H9 (cell line): ENCODE measurements around the gene RRBP1. TPM values are rescaled to one million over a fixed set of nuclear protein-coding genes. Genes with fewer than 3 reads are reported as not detected.

ENCODE experiments used
- DNase-seq: peaks from one replicate; pipeline ENCODE4 v3.0.0-alpha.2; 2017
- H2AFZ ChIP-seq: one replicate; pipeline ENCODE4 v1.6.1; 2013; ENCODE audit warnings: mild to moderate bottlenecking, low read length, control low read depth, moderate library complexity
- H2AK5ac ChIP-seq: 2 replicates; pipeline ENCODE4 v1.6.1; 2013; ENCODE audit warnings: low read length, control low read depth, mixed read lengths; ENCODE audit not compliant: insufficient read length
- H2BK120ac ChIP-seq: one replicate; pipeline ENCODE4 v1.6.1; 2013; ENCODE audit warnings: low read depth, mild to moderate bottlenecking, low read length, control low read depth, inconsistent platforms; ENCODE audit not compliant: poor library complexity, severe bottlenecking
- H2BK12ac ChIP-seq: 2 replicates; pipeline ENCODE4 v1.6.1; 2013; ENCODE audit warnings: low read length, control low read depth, mixed read lengths, low read depth; ENCODE audit not compliant: insufficient read length
- H2BK15ac ChIP-seq: 2 replicates; pipeline ENCODE4 v1.6.1; 2013; ENCODE audit warnings: low read depth, low read length, control low read depth
- H2BK20ac ChIP-seq: one replicate; pipeline ENCODE4 v1.6.1; 2013; ENCODE audit warnings: low read depth, mild to moderate bottlenecking, low read length, control low read depth, inconsistent platforms; ENCODE audit not compliant: poor library complexity, severe bottlenecking
- H2BK5ac ChIP-seq: 2 replicates; pipeline ENCODE4 v1.6.1; 2013; ENCODE audit warnings: low read length, control low read depth, mixed read lengths; ENCODE audit not compliant: insufficient read length
- H3K14ac ChIP-seq: 2 replicates; pipeline ENCODE4 v1.6.1; 2013; ENCODE audit warnings: low read length, control low read depth; ENCODE audit not compliant: insufficient read depth
- H3K18ac ChIP-seq: 2 replicates; pipeline ENCODE4 v1.6.1; 2013; ENCODE audit warnings: low read depth, mild to moderate bottlenecking, mixed read lengths, low read length, control low read depth; ENCODE audit not compliant: insufficient read length
- H3K23ac ChIP-seq: 2 replicates; pipeline ENCODE4 v1.6.1; 2013; ENCODE audit warnings: low read length, control low read depth, mixed read lengths, low read depth; ENCODE audit not compliant: insufficient read length
- H3K23me2 ChIP-seq: 2 replicates; pipeline ENCODE4 v1.6.1; 2013; ENCODE audit warnings: low read depth, mild to moderate bottlenecking, mixed read lengths, low read length, control low read depth; ENCODE audit not compliant: insufficient read length, poor library complexity, severe bottlenecking
- H3K27ac ChIP-seq: 2 replicates; pipeline ENCODE4 v1.5.1; 2013; ENCODE audit warnings: low read length, control low read depth, mixed read lengths, low read depth; ENCODE audit not compliant: insufficient read length
- H3K27me3 ChIP-seq: 2 replicates; pipeline ENCODE4 v1.6.1; 2013; ENCODE audit warnings: low read length, control low read depth, inconsistent platforms; ENCODE audit not compliant: insufficient read depth
- H3K4ac ChIP-seq: 2 replicates; pipeline ENCODE4 v1.6.1; 2013; ENCODE audit warnings: low read depth, mild to moderate bottlenecking, control low read depth, inconsistent platforms, low read length, moderate library complexity
- H3K4me1 ChIP-seq: 2 replicates; pipeline ENCODE4 v1.6.1; 2013; ENCODE audit warnings: low read length, control low read depth, inconsistent platforms; ENCODE audit not compliant: insufficient read depth
- H3K4me2 ChIP-seq: 2 replicates; pipeline ENCODE4 v1.6.1; 2013; ENCODE audit warnings: low read length, control low read depth, mixed read lengths; ENCODE audit not compliant: insufficient read length, insufficient read depth
- H3K56ac ChIP-seq: 2 replicates; pipeline ENCODE4 v1.6.1; 2013; ENCODE audit warnings: low read depth, mild to moderate bottlenecking, mixed read lengths, low read length, control low read depth; ENCODE audit not compliant: insufficient read length
- H3K79me1 ChIP-seq: 2 replicates; pipeline ENCODE4 v1.6.1; 2013; ENCODE audit warnings: low read depth, mild to moderate bottlenecking, moderate library complexity, low read length, control low read depth, inconsistent platforms; ENCODE audit not compliant: insufficient read depth, poor library complexity, severe bottlenecking
- H3K79me2 ChIP-seq: 2 replicates; pipeline ENCODE4 v1.6.1; 2013; ENCODE audit warnings: low read length, control low read depth, inconsistent platforms; ENCODE audit not compliant: insufficient read depth
- H3K9ac ChIP-seq: 2 replicates; pipeline ENCODE4 v1.6.1; 2013; ENCODE audit warnings: low read length, control low read depth, mixed read lengths; ENCODE audit not compliant: insufficient read length; ENCODE audit errors: extremely low read depth
- H3K9me3 ChIP-seq: one replicate; pipeline ENCODE4 v1.6.1; 2013; ENCODE audit warnings: low read depth, low read length, inconsistent platforms; ENCODE audit not compliant: control insufficient read depth
- H3T11ph ChIP-seq: one replicate; pipeline ENCODE4 v1.6.1; 2013; ENCODE audit warnings: mild to moderate bottlenecking, low read length, control low read depth, inconsistent platforms
- H4K20me1 ChIP-seq: one replicate; pipeline ENCODE4 v1.6.1; 2013; ENCODE audit not compliant: control insufficient read depth, insufficient read length, insufficient read depth
- H4K5ac ChIP-seq: 2 replicates; pipeline ENCODE4 v1.6.1; 2013; ENCODE audit warnings: low read depth, mild to moderate bottlenecking, mixed read lengths, low read length, control low read depth; ENCODE audit not compliant: insufficient read length
- H4K8ac ChIP-seq: replicated peaks from 2 replicates; pipeline ENCODE4 v1.6.1; 2013; ENCODE audit warnings: low read length, control low read depth, mixed read lengths, low read depth; ENCODE audit not compliant: insufficient read length
- H4K91ac ChIP-seq: 2 replicates; pipeline ENCODE4 v1.6.1; 2013; ENCODE audit warnings: low read depth, mild to moderate bottlenecking, moderate library complexity, mixed read lengths, low read length, control low read depth; ENCODE audit not compliant: insufficient read length
- H3K27ac Mint-ChIP-seq, 3 experiments: 2 replicates in 2 of 3; 3 replicates in 1 of 3; pipeline ENCODE4 v1.8.0; 2020 to 2021; ENCODE audit warnings: mixed read lengths in 3 of 3, mild to moderate bottlenecking in 1 of 3, moderate library complexity in 1 of 3
- H3K27me3 Mint-ChIP-seq: 2 replicates; pipeline ENCODE4 v1.8.0; 2021; ENCODE audit warnings: low read depth, mild to moderate bottlenecking, moderate library complexity, mixed read lengths
- H3K36me3 Mint-ChIP-seq, 3 experiments: 2 replicates in 2 of 3; 3 replicates in 1 of 3; pipeline ENCODE4 v1.8.0; 2020 to 2021; ENCODE audit warnings: low read depth in 3 of 3, mixed read lengths in 3 of 3; ENCODE audit not compliant: insufficient read depth in 1 of 3
- H3K4me1 Mint-ChIP-seq, 2 experiments: 2 replicates each; pipeline ENCODE4 v1.8.0; 2020; ENCODE audit warnings: mixed read lengths in 2 of 2
- H3K4me3 Mint-ChIP-seq, 2 experiments: 2 replicates in 1 of 2; 3 replicates in 1 of 2; pipeline ENCODE4 v1.8.0; 2020 to 2021; ENCODE audit warnings: mild to moderate bottlenecking in 2 of 2, mixed read lengths in 2 of 2, moderate library complexity in 1 of 2
- H3K9me3 Mint-ChIP-seq, 2 experiments: 2 replicates in 1 of 2; 3 replicates in 1 of 2; pipeline ENCODE4 v1.8.0; 2020; ENCODE audit warnings: mild to moderate bottlenecking in 2 of 2, mixed read lengths in 2 of 2, moderate library complexity in 1 of 2
- CTCF ChIP-seq: fragments of 200-600 bp; sonication (generic); conservative IDR thresholded peaks from 3 replicates; pipeline ENCODE4 v1.8.0; 2021; ENCODE audit warnings: antibody characterized with exemption, mild to moderate bottlenecking
- WGBS: extraction: QIAGEN DNeasy Blood & Tissue Kit; methylation state at CpG from one replicate; pipeline ENCODE4 v1.1.7; 2013; ENCODE audit warnings: missing lambda C conversion rate, low lambda C conversion rate, mixed read lengths; ENCODE audit not compliant: insufficient read length; ENCODE audit errors: extremely low coverage; 5-methylcytosine and 5-hydroxymethylcytosine counted together
- total RNA-seq: library from RNA; stranded (reverse); gene quantifications from 2 replicates; pipeline ENCODE4 v1.2.1, GENCODE V29; 2021

RRBP1 gene
- total RNA-seq, 1 experiment from 2014 or later: 97.8 TPM

- no peaks in the 10 kb centered on the region for H3K27me3 Mint-ChIP-seq
- WGBS: no CpG with 5 or more reads among the region's 14 CpGs
Observed at GRCh38 chr20:17640875-17641378, 41.1 kb downstream of the RRBP1 start.

More at GRCh38 chr20:17640875-17641378, 41.1 kb downstream of the RRBP1 start:
- no peak overlapping the region for H2AFZ ChIP-seq
- no peak overlapping the region for H2BK15ac ChIP-seq
- no peak overlapping the region for H3K27ac ChIP-seq
- no peak overlapping the region for H4K5ac ChIP-seq
- no peaks in the 10 kb centered on the region for H3K23me2 ChIP-seq
- H3K14ac ChIP-seq: no peak overlapping the region
- no peak overlapping the region for H3K4ac ChIP-seq
- H3K4me1 ChIP-seq: no peaks in the 10 kb centered on the region
- no peak overlapping the region for H3T11ph ChIP-seq
- no peak overlapping the region for H2BK20ac ChIP-seq
- no peaks in the 10 kb centered on the region for H3K79me1 ChIP-seq
- peaks cover 21 to 29% (median 22%) of the 10 kb centered on the region in 3 experiments; a peak in 6 of 7 replicates for H3K36me3 Mint-ChIP-seq
- H2BK120ac ChIP-seq: no peak overlapping the region
- H3K27me3 ChIP-seq: no peaks in the 10 kb centered on the region
- H3K9ac ChIP-seq: no peak overlapping the region
- H3K4me1 Mint-ChIP-seq: peaks cover 11 to 24% of the 10 kb centered on the region in 2 experiments
- H4K91ac ChIP-seq: no peak overlapping the region
- no peak overlapping the region for H3K4me3 Mint-ChIP-seq
- no peak for DNase-seq
- no peak overlapping the region for H3K4me2 ChIP-seq
- no peak overlapping the region for H3K18ac ChIP-seq
- no peak overlapping the region for H3K56ac ChIP-seq
- H3K9me3 ChIP-seq: no peaks in the 10 kb centered on the region
- peak overlapping the region in 2 of 3 experiments; percentile 22 to 53; a peak in 2 of 7 replicates for H3K27ac Mint-ChIP-seq
- H2BK5ac ChIP-seq: no peak overlapping the region
- no peak overlapping the region for H2AK5ac ChIP-seq
- no peaks in the 10 kb centered on the region for H4K20me1 ChIP-seq
- no peak overlapping the region for H3K23ac ChIP-seq
- H3K79me2 ChIP-seq: peaks cover 2% of the 10 kb centered on the region; the same call in 1 of the 2 replicates
- no peak overlapping the region for H4K8ac ChIP-seq
- no peak overlapping the region for H2BK12ac ChIP-seq
- no peaks in the 10 kb centered on the region for H3K9me3 Mint-ChIP-seq
- no peak for TF ChIP-seq CTCF
